ENCODE results near the gene TEX2.
A peak's percentile ranks its signal among the peaks of the same experiment; 100 is the strongest.

- TF ChIP-seq CTCF (IDR thresholded peaks at IDR 0.05) (peak in 1 of 3 donors; percentile 57), POLR2A (IDR thresholded peaks at IDR 0.05) (no peak)
These were observed 43.9 kb upstream of the TEX2 start for GRCh38 chr17:64306850-64307463.
